H1 (cell line): ENCODE measurements around the gene TKFC. TPM values are rescaled to one million over a fixed set of nuclear protein-coding genes. Genes with fewer than 3 reads are reported as not detected.

Experiments
- CTCF ChIA-PET: fragments of 300-600 bp; sonication (Branson Sonifier 250); formaldehyde crosslinking; loops from one replicate; lab custom pipeline; 2021; ENCODE audit not compliant: partially characterized antibody; lab: Charles Lee
- POLR2A ChIA-PET: fragments of 300-600 bp; sonication (Branson Sonifier 250); formaldehyde crosslinking; loops from one replicate; lab custom pipeline; 2021; ENCODE audit warnings: inconsistent platforms; ENCODE audit not compliant: partially characterized antibody; lab: Charles Lee
- DNase-seq, 2 experiments: peaks; one replicate each; pipeline versions ENCODE4 v3.0.0 to v3.0.0-alpha.2; 2010 to 2022; ENCODE audit warnings: low spot score in 2 of 2, low read depth in 1 of 2, mixed read lengths in 1 of 2
- FAIRE-seq: peaks from 2 replicates; lab custom pipeline; 2011; peaks lifted over from hg19 to GRCh38; lab: Jason Lieb, UNC
- H2AFZ ChIP-seq: 2 replicates; pipeline ENCODE4 v1.8.1; 2012; ENCODE audit warnings: low read length, inconsistent platforms
- H2AK5ac ChIP-seq: 2 replicates; pipeline ENCODE4 v1.6.1; 2013; ENCODE audit warnings: low read depth, low read length
- H2BK120ac ChIP-seq: replicated peaks from 2 replicates; pipeline ENCODE3; 2013; ENCODE audit warnings: low read depth, low read length, inconsistent platforms
- H2BK12ac ChIP-seq: 2 replicates; pipeline ENCODE4 v1.6.1; 2013; ENCODE audit warnings: low read depth, low read length
- H2BK15ac ChIP-seq: 2 replicates; pipeline ENCODE4 v1.6.1; 2013; ENCODE audit warnings: low read length
- H2BK20ac ChIP-seq: 2 replicates; pipeline ENCODE4 v1.6.1; 2013; ENCODE audit warnings: low read length
- H2BK5ac ChIP-seq: 2 replicates; pipeline ENCODE4 v1.6.1; 2013; ENCODE audit warnings: low read depth, low read length
- H3K14ac ChIP-seq: 2 replicates; pipeline ENCODE4 v1.6.1; 2013; ENCODE audit warnings: inconsistent platforms; ENCODE audit not compliant: insufficient read length
- H3K18ac ChIP-seq: 2 replicates; pipeline ENCODE4 v1.6.1; 2013; ENCODE audit warnings: low read length; ENCODE audit errors: extremely low read depth
- H3K23ac ChIP-seq: 2 replicates; pipeline ENCODE4 v1.6.1; 2013; ENCODE audit warnings: inconsistent platforms; ENCODE audit not compliant: insufficient read length
- H3K23me2 ChIP-seq: 2 replicates; pipeline ENCODE4 v1.6.1; 2013; ENCODE audit warnings: low read depth, low read length
- H3K27ac ChIP-seq: 2 replicates; pipeline ENCODE4 v1.6.1; 2011; ENCODE audit warnings: low read depth, low read length, inconsistent platforms
- H3K27me3 ChIP-seq, 4 experiments: replicated peaks in 1 of 4; 1 replicate in 1 of 4; 2 replicates in 3 of 4; pipeline versions ENCODE4 v1.6.1 to v1.8.1; 2011 to 2013; ENCODE audit warnings: low read length in 3 of 4, mild to moderate bottlenecking in 3 of 4, inconsistent platforms in 2 of 4, mixed read lengths in 2 of 4, moderate library complexity in 1 of 4; ENCODE audit not compliant: control insufficient read depth in 3 of 4, insufficient read depth in 3 of 4; ENCODE audit errors: extremely low read depth in 1 of 4
- H3K36me3 ChIP-seq, 4 experiments: 2 replicates each; pipeline versions ENCODE4 v1.6.1 to v1.8.1; 2011 to 2013; ENCODE audit warnings: mild to moderate bottlenecking in 4 of 4, low read length in 3 of 4, moderate library complexity in 2 of 4, control low read depth in 1 of 4, inconsistent platforms in 1 of 4; ENCODE audit not compliant: insufficient read depth in 4 of 4, control insufficient read depth in 2 of 4
- H3K4ac ChIP-seq: replicated peaks from 2 replicates; pipeline ENCODE3; 2013; ENCODE audit warnings: low read length, low read depth, mixed read lengths, inconsistent platforms; ENCODE audit not compliant: insufficient read length
- H3K4me1 ChIP-seq, 4 experiments: replicated peaks in 1 of 4; 1 replicate in 1 of 4; 2 replicates in 3 of 4; pipeline versions ENCODE4 v1.6.1 to v1.8.1; 2011 to 2013; ENCODE audit warnings: low read length in 3 of 4, inconsistent platforms in 2 of 4, mixed read lengths in 1 of 4; ENCODE audit not compliant: insufficient read depth in 4 of 4, control insufficient read depth in 3 of 4
- H3K4me2 ChIP-seq, 2 experiments: 2 replicates each; pipeline versions ENCODE4 v1.6.1 to v1.8.1; 2011 to 2013; ENCODE audit warnings: low read depth in 2 of 2, low read length in 2 of 2, control low read depth in 1 of 2, inconsistent platforms in 1 of 2, mild to moderate bottlenecking in 1 of 2; ENCODE audit not compliant: insufficient read depth in 1 of 2
- H3K4me3 ChIP-seq, 4 experiments: fragments of 200-600, 300-600 bp in 1 of 4; sonication (generic), shearing (Covaris generic), sonication (Bioruptor Twin) in 1 of 4; 2 replicates each; pipeline versions ENCODE4 v1.5.1 to v1.8.1; 2011 to 2016; ENCODE audit warnings: low read length in 4 of 4, low read depth in 3 of 4, control low read depth in 2 of 4, inconsistent platforms in 2 of 4, mild to moderate bottlenecking in 2 of 4, mixed read lengths in 1 of 4, moderate library complexity in 1 of 4; ENCODE audit not compliant: insufficient read depth in 2 of 4; ENCODE audit errors: extremely low read depth in 1 of 4
- H3K56ac ChIP-seq: replicated peaks from 2 replicates; pipeline ENCODE3; 2013; ENCODE audit warnings: low read depth, mild to moderate bottlenecking, mixed read lengths, low read length, inconsistent platforms; ENCODE audit not compliant: insufficient read length
- H3K79me1 ChIP-seq: 2 replicates; pipeline ENCODE4 v1.6.1; 2013; ENCODE audit warnings: low read depth, low read length, control low read depth
- H3K79me2 ChIP-seq, 2 experiments: 2 replicates each; pipeline versions ENCODE4 v1.6.1 to v1.8.1; 2012 to 2013; ENCODE audit warnings: low read length in 2 of 2, mild to moderate bottlenecking in 2 of 2, inconsistent platforms in 1 of 2; ENCODE audit not compliant: insufficient read depth in 2 of 2, control insufficient read depth in 1 of 2
- H3K9ac ChIP-seq, 4 experiments: replicated peaks in 1 of 4; 1 replicate in 1 of 4; 2 replicates in 3 of 4; pipeline versions ENCODE4 v1.6.1 to v1.8.1; 2011 to 2013; ENCODE audit warnings: low read depth in 3 of 4, low read length in 3 of 4, control low read depth in 2 of 4, mild to moderate bottlenecking in 2 of 4, moderate library complexity in 2 of 4, inconsistent platforms in 1 of 4; ENCODE audit errors: extremely low read depth in 1 of 4
- H3K9me3 ChIP-seq, 2 experiments: 2 replicates each; pipeline versions ENCODE4 v1.6.1 to v1.8.1; 2012 to 2013; ENCODE audit warnings: mild to moderate bottlenecking in 2 of 2, moderate library complexity in 2 of 2, control low read depth in 1 of 2, inconsistent platforms in 1 of 2, low read depth in 1 of 2, low read length in 1 of 2, mixed read lengths in 1 of 2; ENCODE audit not compliant: insufficient read depth in 2 of 2
- H4K20me1 ChIP-seq, 2 experiments: replicated peaks in 1 of 2; 2 replicates each; pipeline versions ENCODE3 to v1.8.1; 2011 to 2013; ENCODE audit warnings: inconsistent platforms in 2 of 2, low read length in 2 of 2, mild to moderate bottlenecking in 1 of 2; ENCODE audit not compliant: insufficient read depth in 2 of 2, control insufficient read depth in 1 of 2
- H4K5ac ChIP-seq: 2 replicates; pipeline ENCODE4 v1.6.1; 2013; ENCODE audit warnings: low read length, low read depth, mixed read lengths, inconsistent platforms; ENCODE audit not compliant: insufficient read length
- H4K8ac ChIP-seq: 2 replicates; pipeline ENCODE4 v1.8.0; 2013; ENCODE audit warnings: mild to moderate bottlenecking, moderate library complexity, low read length, inconsistent platforms; ENCODE audit not compliant: insufficient read depth; ENCODE audit errors: extremely low read depth
- H4K91ac ChIP-seq: replicated peaks from 2 replicates; pipeline ENCODE3; 2013; ENCODE audit warnings: low read length, mixed read lengths, inconsistent platforms; ENCODE audit not compliant: insufficient read length
- BCL11A ChIP-seq, 2 experiments: IDR thresholded peaks; one replicate each; pipeline ENCODE4 v1.6.1; 2011; ENCODE audit warnings: low read depth in 2 of 2, low read length in 2 of 2, mild to moderate bottlenecking in 2 of 2
- BRCA1 ChIP-seq: IDR thresholded peaks from 2 replicates; pipeline ENCODE4 v1.6.1; 2012; ENCODE audit warnings: low read depth, low read length, improper control_type of control experiment
- CBX5 ChIP-seq: fragments of 300-800, 300-1000 bp; sonication (generic); IDR thresholded peaks from 2 replicates; pipeline ENCODE4 v1.7.1; 2016; ENCODE audit warnings: antibody characterized with exemption, low read length, low read depth
- CBX8 ChIP-seq: fragments of 300-800, 300-1000 bp; sonication (generic); IDR thresholded peaks from 2 replicates; pipeline ENCODE4 v1.7.1; 2016; ENCODE audit warnings: low read depth, low read length, borderline replicate concordance
- CTBP2 ChIP-seq: IDR thresholded peaks from 2 replicates; pipeline ENCODE4 v1.7.0; 2011; ENCODE audit warnings: borderline replicate concordance, mild to moderate bottlenecking, moderate library complexity, mixed read lengths, low read length; ENCODE audit not compliant: insufficient read depth, insufficient read length
- KDM1A ChIP-seq: fragments of 200-600, 300-600 bp; sonication (generic); IDR thresholded peaks from 2 replicates; pipeline ENCODE4 v1.7.1; 2016; ENCODE audit warnings: mild to moderate bottlenecking, low read length, borderline replicate concordance
- KDM5A ChIP-seq: fragments of 200-600 bp; IDR thresholded peaks from 2 replicates; pipeline ENCODE4 v1.7.1; 2012; ENCODE audit warnings: mild to moderate bottlenecking, low read length, inconsistent platforms, mixed read lengths
- NANOG ChIP-seq: IDR thresholded peaks from 2 replicates; pipeline ENCODE4 v1.6.1; 2011; ENCODE audit warnings: low read length, low read depth, mild to moderate bottlenecking, inconsistent platforms; ENCODE audit not compliant: insufficient read depth, poor library complexity, severe bottlenecking
- RFX5 ChIP-seq: IDR thresholded peaks from 2 replicates; pipeline ENCODE4 v1.6.1; 2011; ENCODE audit warnings: low read depth, low read length, improper control_type of control experiment, borderline replicate concordance
- TBP ChIP-seq: IDR thresholded peaks from 2 replicates; pipeline ENCODE4 v1.6.1; 2011; ENCODE audit warnings: low read depth, low read length, improper control_type of control experiment
- WGBS, 2 experiments: shearing (Covaris generic) in 1 of 2; methylation state at CpG; one replicate each; pipeline versions ENCODE4 v1.1.6 to v1.1.7; 2013 to 2015; ENCODE audit warnings: low lambda C conversion rate in 2 of 2, mixed read lengths in 2 of 2, inconsistent platforms in 1 of 2, low coverage in 1 of 2, missing lambda C conversion rate in 1 of 2; ENCODE audit not compliant: insufficient replicate concordance in 2 of 2, insufficient coverage in 1 of 2, insufficient read length in 1 of 2; ENCODE audit errors: extremely low coverage in 1 of 2, missing lambda C conversion rate in 1 of 2; 5-methylcytosine and 5-hydroxymethylcytosine counted together
- polyA plus RNA-seq, 7 experiments: library from polyadenylated mRNA; depleted of rRNA in 3 of 7; stranded (reverse) in 5 of 7; unstranded in 2 of 7; fragments of >200 nt in 5 of 7; fragments of 200-250 nt in 2 of 7; gene quantifications; 1 replicate in 5 of 7; 2 replicates in 1 of 7; 4 replicates in 1 of 7; pipeline versions ENCODE4 v1.2.1 to v1.2.3, GENCODE V29; 2011 to 2013; ENCODE audit warnings: missing spikeins in 2 of 7, mixed read lengths in 2 of 7
- total RNA-seq: library from RNA; stranded (reverse); fragmentation: NEBNext Ultra II Directional; extraction: Animal tissue kit (Norgen Biotek cat#: 25700); gene quantifications from 2 replicates; pipeline ENCODE4 v1.2.1, GENCODE V29; 2021

TKFC gene
- total and polyA plus RNA-seq, 2 of the 8 experiments (the other 6 are each of a cell fraction or from before 2014, with no cell fraction given): 53.5 to 55.0 TPM

DNA sequence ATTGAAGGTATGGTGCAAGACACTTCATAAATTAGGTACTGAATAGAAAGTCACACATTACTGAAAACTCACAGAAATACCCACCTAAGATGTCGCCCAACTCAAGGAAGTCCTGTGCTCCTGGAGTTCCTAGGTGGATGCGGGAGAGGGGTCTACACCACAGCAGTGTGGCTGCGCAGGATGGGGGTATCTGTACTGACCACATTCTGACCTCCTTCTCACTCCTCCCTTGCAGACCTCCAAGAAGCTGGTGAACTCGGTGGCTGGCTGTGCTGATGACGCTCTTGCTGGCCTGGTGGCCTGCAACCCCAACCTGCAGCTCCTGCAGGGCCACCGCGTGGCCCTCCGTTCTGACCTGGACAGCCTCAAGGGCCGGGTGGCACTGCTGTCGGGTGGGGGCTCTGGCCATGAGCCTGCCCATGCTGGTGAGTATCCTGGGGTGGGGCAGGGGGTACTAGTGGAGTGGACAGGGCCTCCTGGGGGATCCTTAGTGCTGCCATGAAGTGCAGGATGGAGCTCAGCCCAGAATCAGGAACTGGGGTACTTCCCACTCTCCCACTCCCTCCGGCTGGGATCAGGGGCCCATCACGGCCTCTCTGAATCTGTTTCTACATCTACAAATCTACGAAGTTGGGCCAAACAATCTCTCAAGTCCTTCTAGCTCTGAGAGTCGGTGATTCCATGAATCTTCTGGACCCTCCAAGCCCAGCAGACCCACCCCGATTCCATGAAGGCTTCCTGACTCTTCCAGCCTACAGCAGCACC, 4.9 kb downstream of the TKFC start:
- H3K4me3 ChIP-seq: no peak overlapping the region
- H3K27ac ChIP-seq: no peak overlapping the region
- peaks cover 0 to 9% (median 4%) of the 10 kb centered on the region in 4 experiments; a peak in 4 of 8 replicates for H3K36me3 ChIP-seq
- H3K4me2 ChIP-seq: no peak overlapping the region
- H3K4ac ChIP-seq: no peak overlapping the region
- no peak overlapping the region for H4K8ac ChIP-seq
- H3K56ac ChIP-seq: no peak overlapping the region
- no peak overlapping the region for H4K91ac ChIP-seq
- no peak overlapping the region for H2BK12ac ChIP-seq
- no peak overlapping the region for H3K14ac ChIP-seq
- ChIA-PET CTCF (interaction anchor here (1.0 to 10.1 kb wide), 8 partner anchors 9 to 301 kb away, joined by 3 to 290 read pairs (median 9); partner anchors contain the start of genes CYB561A3, TMEM138 and TMEM216), POLR2A (interaction anchor here (1.1 to 39.7 kb wide), 5 partner anchors 10 to 64 kb away, joined by 3 to 1106 read pairs (median 4); partner anchors contain the start of genes CYB561A3, TMEM138 and TMEM216)
- WGBS, 2 experiments: 83% methylated on average over 15 of the region's 15 CpGs; no CpG with 5 or more reads in 1 of the 2 experiments
- peaks cover 5 to 11% (median 8%) of the 10 kb centered on the region in 4 experiments for H3K4me1 ChIP-seq
- DNase-seq: no peak
- H3K79me2 ChIP-seq: peaks cover 0 to 5% of the 10 kb centered on the region in 2 experiments; a peak in 1 of 4 replicates
- H2AK5ac ChIP-seq: no peak overlapping the region
- no peak overlapping the region for H3K9ac ChIP-seq
- no peak overlapping the region for H2BK5ac ChIP-seq
- H4K20me1 ChIP-seq: no peaks in the 10 kb centered on the region
- H3K23ac ChIP-seq: no peak overlapping the region
- H2BK15ac ChIP-seq: no peak overlapping the region
- H3K79me1 ChIP-seq: peaks cover 6% of the 10 kb centered on the region; the same call in 1 of the 2 replicates
- H3K23me2 ChIP-seq: peaks cover 4% of the 10 kb centered on the region; the same call in 1 of the 2 replicates
- H3K18ac ChIP-seq: no peak overlapping the region
- H3K9me3 ChIP-seq: no peaks in the 10 kb centered on the region
- H3K27me3 ChIP-seq: no peaks in the 10 kb centered on the region
- H2BK20ac ChIP-seq: no peak overlapping the region
- no peak overlapping the region for H2BK120ac ChIP-seq
- no peak for FAIRE-seq
- no peak overlapping the region for H4K5ac ChIP-seq
- H2AFZ ChIP-seq: no peak overlapping the region
- TF ChIP-seq CBX5: no peak
- no peak for TF ChIP-seq KDM1A
- no peak for TF ChIP-seq BRCA1
- TF ChIP-seq CBX8: no peak
- TF ChIP-seq NANOG: no peak
- TF ChIP-seq TBP: no peak
- no peak for TF ChIP-seq RFX5
- TF ChIP-seq BCL11A (IDR thresholded peaks at IDR 0.05; ENCODE audit: low read depth in 2 of 2, low read length in 2 of 2): no peak
- no peak for TF ChIP-seq CTBP2
- no peak for TF ChIP-seq KDM5A
